Measurements from ENCODE around the gene ABHD10. TPM values are rescaled to one million over a fixed set of nuclear protein-coding genes. Genes with fewer than 3 reads are reported as not detected.
"Not testable (repeated sequence)": the region's sequence is repeated elsewhere in the genome, so short reads cannot be mapped to it uniquely, and the experiment has no call there.

ABHD10 gene
- total RNA-seq, 1 donor from 2014 or later = 39.5 TPM

DNA sequence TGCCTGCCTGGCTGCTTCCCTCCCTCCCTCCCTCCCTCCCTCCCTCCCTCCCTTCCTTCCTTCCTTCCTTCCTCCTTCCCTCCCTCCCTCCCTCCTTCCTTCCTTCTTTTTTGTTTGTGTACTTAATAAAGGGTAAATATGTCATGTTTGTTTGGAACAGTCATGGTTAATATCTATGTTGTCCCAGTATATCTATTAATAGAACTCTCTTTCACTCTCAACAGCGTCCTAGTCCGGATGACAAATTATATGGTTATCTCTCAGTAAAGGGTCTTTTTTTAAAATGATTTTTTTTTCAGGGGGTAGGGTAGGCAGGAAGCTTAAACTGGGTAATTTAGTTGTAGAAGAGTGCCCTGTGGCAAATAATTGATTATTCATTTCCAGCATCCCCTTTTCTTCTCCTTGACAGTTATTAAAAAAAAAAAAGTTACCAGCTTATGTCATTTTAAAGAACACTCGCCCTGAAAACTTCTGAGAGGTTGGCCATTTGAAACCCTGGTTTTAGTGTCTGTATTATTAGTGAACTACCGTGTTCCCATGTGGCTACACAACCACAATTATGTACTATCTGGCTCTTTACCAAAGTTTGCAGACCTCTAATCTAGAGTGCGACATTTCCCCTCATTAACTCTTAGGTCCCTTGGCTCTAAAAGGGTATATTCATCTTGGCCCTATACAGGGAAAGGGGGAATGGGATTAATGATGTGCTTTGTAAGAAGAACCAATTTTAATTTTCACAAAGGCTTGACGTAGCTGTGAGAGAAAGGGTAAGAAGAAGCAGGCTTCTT, 33.6 kb downstream of the ABHD10 start:
- Mint-ChIP-seq H3K27me3 (no peaks in the 10 kb centered on the region), H3K36me3 (ENCODE audit: low read depth) (no peaks in the 10 kb centered on the region), H3K4me3 (no peak overlapping the region), H3K4me1 (peaks cover 24% of the 10 kb centered on the region), H3K27ac (peak overlapping the region; percentile 56), H3K9me3 (peaks cover 6% of the 10 kb centered on the region)
- no peak for DNase-seq
- intact Hi-C loops (cut with micrococcal nuclease) = loop anchor here (2.0 kb wide), 2 partner anchors 14 to 46 kb away; partner anchors contain the start of gene TAGLN3

DNA sequence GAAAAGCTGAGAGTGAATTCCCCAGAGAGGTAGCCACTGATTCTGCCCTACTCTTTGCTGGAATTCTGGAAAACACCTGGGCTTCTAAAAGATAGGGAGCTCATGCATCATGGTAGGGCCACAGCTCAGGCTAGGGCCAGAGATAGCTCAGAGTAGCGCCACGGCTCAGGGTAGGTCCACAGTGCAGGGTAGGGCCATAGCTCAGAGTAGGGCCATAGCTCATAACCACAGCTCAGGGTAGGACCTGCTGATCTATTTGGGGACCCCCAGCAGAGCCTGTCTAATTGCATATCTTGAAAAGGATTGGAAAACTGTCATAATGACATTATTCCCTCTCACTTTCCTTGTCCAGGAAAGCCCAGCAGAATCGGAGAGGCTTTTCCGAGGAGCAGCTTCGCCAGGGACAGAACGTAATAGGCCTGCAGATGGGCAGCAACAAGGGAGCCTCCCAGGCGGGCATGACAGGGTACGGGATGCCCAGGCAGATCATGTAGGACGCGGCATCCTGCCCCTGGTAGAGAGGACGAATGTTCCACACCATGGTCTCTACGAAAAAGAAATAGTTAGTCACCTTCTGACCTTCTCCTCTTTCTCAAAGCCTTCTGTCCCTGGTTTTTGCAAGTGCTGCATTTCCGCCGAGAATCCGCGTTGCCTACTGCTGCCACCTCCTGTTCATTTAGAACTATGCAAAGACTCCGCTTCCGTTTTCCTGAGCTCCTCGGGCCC, 34.4 kb downstream of the ABHD10 start:
- peak; percentile 87 for DNase-seq
- no peaks in the 10 kb centered on the region for H3K27me3 Mint-ChIP-seq
- intact Hi-C loops (cut with micrococcal nuclease) = loop anchor here (1.0 to 2.0 kb wide), 6 partner anchors 11 to 296 kb away; partner anchors contain the start of gene TAGLN3
- H3K27ac Mint-ChIP-seq = peak overlapping the region; percentile 56
- H3K9me3 Mint-ChIP-seq = peaks cover 6% of the 10 kb centered on the region
- no peak overlapping the region for H3K4me3 Mint-ChIP-seq
- H3K4me1 Mint-ChIP-seq = peaks cover 23% of the 10 kb centered on the region
- H3K36me3 Mint-ChIP-seq (ENCODE audit: low read depth) = no peaks in the 10 kb centered on the region

DNA sequence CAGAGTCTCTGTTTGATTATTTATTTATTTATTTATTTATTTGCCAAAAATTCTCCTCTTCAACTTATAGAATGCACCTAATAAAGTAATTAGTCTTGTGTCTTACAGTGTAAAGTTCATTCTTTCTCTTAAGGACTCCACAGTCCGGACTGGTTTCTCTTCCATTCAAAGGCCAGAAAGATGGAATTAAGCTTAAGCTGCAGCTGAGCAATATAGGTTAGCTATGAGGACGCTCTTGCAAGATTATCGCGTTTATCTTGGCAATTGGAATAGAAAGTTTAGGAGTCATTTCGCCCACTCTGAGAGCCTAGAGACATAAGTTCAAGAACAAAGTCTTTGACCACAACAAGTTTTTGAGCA, 34.9 kb downstream of the ABHD10 start:
- H3K4me3 Mint-ChIP-seq = no peak overlapping the region
- intact Hi-C loops (cut with micrococcal nuclease) = loop anchor here (1.0 to 2.0 kb wide), 6 partner anchors 11 to 296 kb away; partner anchors contain the start of gene TAGLN3
- H3K36me3 Mint-ChIP-seq (ENCODE audit: low read depth) = no peaks in the 10 kb centered on the region
- peaks cover 20% of the 10 kb centered on the region for H3K4me1 Mint-ChIP-seq
- H3K27me3 Mint-ChIP-seq = no peaks in the 10 kb centered on the region
- H3K9me3 Mint-ChIP-seq = peaks cover 4% of the 10 kb centered on the region
- no peak overlapping the region for H3K27ac Mint-ChIP-seq
- no peak for DNase-seq

DNA sequence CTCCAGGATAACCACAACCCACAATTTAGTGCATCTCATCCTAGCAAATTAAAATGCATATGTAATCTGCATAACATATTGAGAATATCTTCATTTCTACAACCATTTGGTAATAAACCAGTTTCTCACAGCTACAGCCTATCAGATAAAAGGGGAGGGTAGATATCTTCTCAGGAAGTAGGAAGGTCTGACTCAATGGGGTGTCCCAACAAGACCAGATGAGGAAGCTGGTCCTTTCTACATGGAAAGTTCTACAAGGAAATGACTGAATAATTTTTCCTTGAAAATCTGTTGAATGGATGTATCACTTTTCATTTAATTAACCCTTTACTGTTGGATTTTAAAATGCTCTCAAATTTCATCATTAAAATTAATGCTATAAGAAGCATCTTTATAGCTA, 38.3 kb downstream of the ABHD10 start:
- intact Hi-C loops (cut with micrococcal nuclease) = no loop called here
- H3K4me3 Mint-ChIP-seq = no peak overlapping the region
- no peak overlapping the region for H3K27ac Mint-ChIP-seq
- peaks cover 24% of the 10 kb centered on the region for H3K4me1 Mint-ChIP-seq
- peaks cover 5% of the 10 kb centered on the region for H3K9me3 Mint-ChIP-seq
- no peaks in the 10 kb centered on the region for H3K36me3 Mint-ChIP-seq (ENCODE audit: low read depth)
- DNase-seq = no peak
- no peaks in the 10 kb centered on the region for H3K27me3 Mint-ChIP-seq

DNA sequence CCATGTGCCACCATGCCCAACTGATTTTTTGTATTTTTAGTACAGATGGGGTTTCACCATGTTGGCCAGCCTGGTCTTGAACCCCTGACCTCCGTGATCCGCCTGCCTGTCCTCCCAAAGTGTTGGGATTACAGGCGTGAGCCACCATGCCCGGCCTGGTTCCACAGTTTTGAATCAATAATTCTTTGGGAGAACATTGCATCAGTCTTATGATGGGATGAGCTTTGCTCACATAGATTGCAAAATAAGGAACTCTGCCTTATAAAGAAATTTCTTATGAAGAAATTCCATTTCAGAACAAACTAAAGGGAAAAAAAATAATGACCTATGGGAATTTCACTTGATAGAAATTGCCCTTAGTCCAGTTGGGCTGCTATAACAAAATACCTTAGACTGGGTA, 39.9 kb downstream of the ABHD10 start:
- no peaks in the 10 kb centered on the region for H3K27me3 Mint-ChIP-seq

DNA sequence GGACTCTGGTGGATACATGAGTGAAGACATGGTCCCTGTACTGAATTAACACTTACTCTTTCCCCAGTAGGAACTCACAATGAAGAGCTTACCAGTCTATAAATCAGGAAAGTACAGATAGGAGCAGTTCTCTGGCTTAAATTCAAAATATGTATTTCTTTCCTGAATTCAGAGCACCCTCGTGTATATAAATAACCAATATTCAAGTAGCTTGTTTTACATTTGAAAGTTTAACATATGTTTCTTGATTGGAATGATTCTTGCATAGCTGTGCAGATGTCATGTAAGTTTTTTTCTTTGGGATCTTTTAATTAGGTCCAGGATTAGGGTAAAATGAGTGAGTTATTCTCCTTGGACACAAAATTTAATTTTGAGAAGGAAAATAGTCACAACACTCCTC, 40.9 kb downstream of the ABHD10 start:
- Mint-ChIP-seq H3K4me1 (peaks cover 6% of the 10 kb centered on the region), H3K4me3 (no peak overlapping the region), H3K36me3 (ENCODE audit: low read depth) (no peaks in the 10 kb centered on the region), H3K27ac (no peak overlapping the region), H3K9me3 (peaks cover 9% of the 10 kb centered on the region), H3K27me3 (no peaks in the 10 kb centered on the region)
- no peak for DNase-seq
- intact Hi-C loops (cut with micrococcal nuclease) = no loop called here

More for the DNA sequence above, 39.9 kb downstream of the ABHD10 start:
- no peak for DNase-seq
- Mint-ChIP-seq H3K4me1 (peaks cover 11% of the 10 kb centered on the region), H3K4me3 (no peak overlapping the region), H3K9me3 (peaks cover 9% of the 10 kb centered on the region), H3K27ac (no peak overlapping the region), H3K36me3 (ENCODE audit: low read depth) (no peaks in the 10 kb centered on the region)
- intact Hi-C loops (cut with micrococcal nuclease) = no loop called here

DNA sequence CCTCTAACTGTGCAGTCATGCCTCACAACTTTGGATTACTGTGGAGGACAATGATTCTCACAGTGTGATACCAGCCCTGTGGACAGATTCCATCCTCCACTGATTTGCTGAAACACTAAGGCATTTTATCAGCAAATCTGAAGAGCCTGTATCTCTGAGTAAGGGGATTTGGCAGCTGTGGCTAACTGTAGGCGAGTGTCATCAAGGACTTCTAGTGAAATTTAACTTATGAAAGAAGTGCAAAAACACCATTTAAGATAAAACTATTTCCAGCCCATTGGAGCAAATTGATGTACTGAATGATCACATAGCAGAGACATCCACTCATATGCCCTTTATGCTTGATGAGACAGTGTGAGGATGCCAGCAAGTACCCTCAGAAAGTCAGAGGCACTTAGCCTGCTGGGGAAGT, 41.9 kb downstream of the ABHD10 start:
- Mint-ChIP-seq H3K9me3 (peaks cover 9% of the 10 kb centered on the region), H3K27me3 (no peaks in the 10 kb centered on the region), H3K27ac (no peak overlapping the region), H3K4me3 (no peak overlapping the region), H3K36me3 (ENCODE audit: low read depth) (no peaks in the 10 kb centered on the region), H3K4me1 (peaks cover 6% of the 10 kb centered on the region)
- DNase-seq = no peak
- intact Hi-C loops (cut with micrococcal nuclease) = no loop called here

DNA sequence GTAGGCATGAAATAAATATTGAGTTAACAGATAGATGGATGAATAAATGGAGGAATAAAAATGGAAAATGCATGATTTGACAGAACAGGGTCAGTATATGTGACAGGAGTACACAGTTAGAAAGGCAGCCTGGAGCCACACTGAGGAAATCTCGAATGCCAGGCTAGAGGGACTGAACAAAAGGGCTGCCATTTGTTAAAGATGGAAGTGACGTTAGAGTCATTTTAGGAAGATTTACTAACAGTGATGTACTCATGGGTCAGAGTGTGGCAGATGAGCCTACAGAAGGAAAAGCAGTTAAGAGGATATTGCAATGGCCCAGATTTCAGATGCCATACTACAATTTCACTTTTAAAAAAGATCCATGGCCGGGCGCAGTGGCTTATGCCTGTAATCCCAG, 48.3 kb downstream of the ABHD10 start:
- Mint-ChIP-seq H3K4me3 (no peak overlapping the region), H3K4me1 (no peaks in the 10 kb centered on the region), H3K36me3 (ENCODE audit: low read depth) (no peaks in the 10 kb centered on the region), H3K27me3 (no peaks in the 10 kb centered on the region), H3K9me3 (peaks cover 4% of the 10 kb centered on the region), H3K27ac (no peak overlapping the region)
- intact Hi-C loops (cut with micrococcal nuclease) = no loop called here
- DNase-seq = no peak

DNA sequence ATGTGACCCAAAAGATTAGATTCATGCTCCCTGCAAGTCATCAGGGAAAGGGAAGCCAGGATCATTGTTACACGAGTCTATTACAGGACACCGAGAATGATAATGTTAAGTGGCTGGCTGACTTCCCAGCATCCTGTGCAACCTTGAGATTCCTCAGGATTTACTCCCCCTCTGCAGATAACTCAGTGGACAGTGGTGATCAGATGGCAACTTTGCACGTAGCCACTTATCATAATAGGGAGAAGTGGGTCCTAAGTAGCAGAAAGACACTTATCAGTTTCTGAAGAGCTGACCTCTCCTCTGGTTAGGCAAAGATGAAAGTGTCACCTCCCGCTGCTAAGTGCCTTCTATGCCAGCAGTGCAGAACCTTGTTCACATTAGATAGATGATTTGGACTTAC, 49.0 kb downstream of the ABHD10 start:
- intact Hi-C loops (cut with micrococcal nuclease) = no loop called here
- no peak overlapping the region for H3K27ac Mint-ChIP-seq
- H3K9me3 Mint-ChIP-seq = peaks cover 4% of the 10 kb centered on the region
- no peaks in the 10 kb centered on the region for H3K36me3 Mint-ChIP-seq (ENCODE audit: low read depth)
- no peak for DNase-seq
- H3K4me3 Mint-ChIP-seq = no peak overlapping the region
- H3K4me1 Mint-ChIP-seq = no peaks in the 10 kb centered on the region
- no peaks in the 10 kb centered on the region for H3K27me3 Mint-ChIP-seq

DNA sequence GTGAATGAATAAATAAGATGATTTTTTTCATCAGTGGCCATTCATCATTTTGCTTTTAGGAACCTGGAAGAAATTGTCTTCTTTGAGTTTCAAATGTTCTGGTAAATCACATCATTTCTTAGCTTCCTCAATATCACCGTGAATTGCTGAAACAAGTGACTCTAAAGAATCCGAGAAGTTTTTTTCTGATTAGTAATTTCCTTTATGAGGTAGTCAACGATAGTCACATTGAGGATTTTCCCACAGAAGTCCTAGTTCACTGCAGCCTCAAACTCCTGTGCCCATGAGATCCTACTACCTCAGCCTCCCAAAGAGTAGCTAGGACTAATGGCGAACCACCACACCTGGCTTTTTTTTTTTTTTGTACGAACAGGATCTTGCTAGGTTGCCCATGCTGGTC, 52.1 kb downstream of the ABHD10 start:
- Mint-ChIP-seq H3K27me3 (peaks cover 4% of the 10 kb centered on the region), H3K4me1 (no peaks in the 10 kb centered on the region), H3K9me3 (no peaks in the 10 kb centered on the region), H3K36me3 (ENCODE audit: low read depth) (no peaks in the 10 kb centered on the region), H3K4me3 (no peak overlapping the region), H3K27ac (no peak overlapping the region)
- intact Hi-C loops (cut with micrococcal nuclease) = no loop called here
- DNase-seq = no peak

DNA sequence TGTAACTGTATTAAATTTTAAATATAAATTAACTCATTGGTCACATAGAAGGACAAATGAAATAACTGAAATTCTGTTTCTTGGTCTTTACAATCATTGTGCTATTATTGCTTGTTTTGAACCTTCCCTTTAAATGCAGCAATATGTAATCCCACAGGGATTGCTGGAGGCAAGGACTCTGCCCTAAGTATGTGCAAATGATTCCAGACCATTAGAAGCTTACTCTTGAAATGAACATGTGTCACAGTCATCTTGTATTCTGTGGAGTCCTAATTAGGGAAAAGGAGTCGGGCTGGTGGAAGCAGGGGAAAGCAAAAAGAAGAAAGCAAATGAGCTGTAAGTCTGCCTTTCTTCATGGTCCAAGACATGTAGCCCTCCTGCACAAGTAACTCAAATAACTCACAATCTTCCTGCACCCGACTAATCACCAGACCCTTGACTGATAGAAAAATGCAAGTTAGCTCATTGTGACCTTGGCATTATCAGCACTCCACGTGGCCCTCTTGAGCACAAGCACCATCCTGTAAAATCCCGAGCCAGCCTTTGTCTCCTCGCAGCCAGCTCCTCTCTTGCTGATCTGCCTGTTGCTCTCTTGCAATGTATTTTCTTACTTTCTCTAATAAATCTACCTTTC, 53.4 kb downstream of the ABHD10 start:
- H3K27me3 Mint-ChIP-seq = peaks cover 4% of the 10 kb centered on the region
- H3K36me3 Mint-ChIP-seq (ENCODE audit: low read depth) = no peaks in the 10 kb centered on the region
- H3K27ac Mint-ChIP-seq = no peak overlapping the region
- DNase-seq = no peak
- intact Hi-C loops (cut with micrococcal nuclease) = no loop called here
- H3K4me1 Mint-ChIP-seq = no peaks in the 10 kb centered on the region
- H3K9me3 Mint-ChIP-seq = no peaks in the 10 kb centered on the region
- H3K4me3 Mint-ChIP-seq = no peak overlapping the region

DNA sequence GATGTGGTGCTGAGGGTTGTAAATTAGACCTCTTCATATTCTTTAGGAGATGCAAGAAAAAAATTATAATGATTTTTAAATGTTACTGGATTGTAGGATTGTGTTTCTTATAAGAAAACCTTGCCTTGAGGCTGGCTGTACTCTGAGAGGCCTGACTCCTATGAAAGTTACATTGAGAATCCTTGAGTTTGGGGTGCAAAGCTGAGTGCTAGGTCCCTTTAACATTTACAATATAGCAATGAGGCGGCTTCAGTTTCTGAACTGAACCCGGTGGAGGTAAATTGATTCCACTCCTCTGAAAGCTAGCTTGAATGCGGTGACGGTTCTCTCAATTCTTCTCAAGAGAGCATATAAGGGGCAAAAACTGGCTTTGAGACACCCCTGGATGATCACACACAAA, 55.6 kb downstream of the ABHD10 start, which contains the start of gene TMPRSS7:
TSS of gene TMPRSS7 (plus strand) at position 301 of the 400 bp plus-strand sequence. CDS start 110 bp downstream, outside the sequence.
- H3K27me3 Mint-ChIP-seq = peaks cover 4% of the 10 kb centered on the region
- no peak within 1 kb of the TSS for H3K4me3 Mint-ChIP-seq
- H3K9me3 Mint-ChIP-seq = no peaks in the 10 kb centered on the region
- DNase-seq = no peak
- intact Hi-C loops (cut with micrococcal nuclease) = no loop called here
- no peaks in the 10 kb centered on the region for H3K36me3 Mint-ChIP-seq (ENCODE audit: low read depth)
- no peaks in the 10 kb centered on the region for H3K4me1 Mint-ChIP-seq
- H3K27ac Mint-ChIP-seq = no peak within 1 kb of the TSS

DNA sequence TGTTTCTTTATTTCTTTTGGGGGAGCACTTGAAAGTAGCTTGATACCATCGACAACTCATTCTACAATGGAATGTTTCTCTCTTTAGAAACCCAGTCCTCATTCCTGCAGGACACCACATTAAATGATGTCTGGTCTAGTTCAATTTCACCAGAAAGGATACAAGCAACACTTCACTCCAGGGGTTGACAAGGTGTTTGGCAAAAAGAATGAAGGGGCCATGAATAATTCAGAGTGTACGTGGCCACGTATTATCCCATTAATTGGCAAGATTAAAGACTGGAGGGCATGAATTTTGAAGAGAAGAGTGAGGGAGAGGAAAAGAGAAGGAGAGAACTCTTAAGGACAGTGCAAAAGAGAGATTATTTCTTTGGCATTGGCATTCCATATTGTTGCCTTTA, 56.4 kb downstream of the ABHD10 start:
- DNase-seq = no peak
- no peak overlapping the region for H3K4me3 Mint-ChIP-seq
- peaks cover 8% of the 10 kb centered on the region for H3K27me3 Mint-ChIP-seq
- no peaks in the 10 kb centered on the region for H3K4me1 Mint-ChIP-seq
- H3K27ac Mint-ChIP-seq = no peak overlapping the region
- intact Hi-C loops (cut with micrococcal nuclease) = no loop called here
- H3K9me3 Mint-ChIP-seq = no peaks in the 10 kb centered on the region
- no peaks in the 10 kb centered on the region for H3K36me3 Mint-ChIP-seq (ENCODE audit: low read depth)

DNA sequence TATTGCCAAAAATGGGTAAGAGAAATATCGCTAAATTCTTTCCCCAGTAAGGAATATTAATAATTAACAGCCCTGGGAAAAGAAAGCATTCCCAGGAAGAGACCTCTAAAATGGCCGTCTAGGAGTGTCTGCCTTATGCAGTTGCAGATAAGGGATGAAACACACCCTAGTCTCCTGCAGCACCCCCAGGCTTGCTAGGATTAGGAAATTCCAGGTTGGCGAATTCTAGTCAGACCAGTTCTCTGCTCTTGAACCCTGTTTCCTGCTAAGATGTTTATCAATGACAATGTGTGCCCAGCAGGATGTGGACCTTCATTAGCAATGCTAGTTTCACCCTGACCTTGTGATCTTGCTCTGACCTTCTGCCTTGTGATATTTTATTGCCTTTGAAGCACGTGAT, 58.4 kb downstream of the ABHD10 start:
- H3K36me3 Mint-ChIP-seq (ENCODE audit: low read depth); intact Hi-C loops (cut with micrococcal nuclease); DNase-seq; H3K27me3 Mint-ChIP-seq; H3K9me3 Mint-ChIP-seq; H3K27ac Mint-ChIP-seq; H3K4me1 Mint-ChIP-seq; H3K4me3 Mint-ChIP-seq: not testable (repeated sequence)

All from activated CD4-positive, alpha-beta T cell treated with anti-CD3 and anti-CD28 coated beads, Interleukin-2, amount 10 ng/mL, durations not matched to agents 24 days and 14 days (primary cell).